Frontal cortex (tissue), 4 donors: ENCODE results near the gene EML1. TPM values are rescaled to one million over a fixed set of nuclear protein-coding genes. Genes with fewer than 3 reads are reported as not detected.

ENCODE experiments used
- DNase-seq, 2 donors: peaks; one replicate each; pipeline ENCODE4 v3.0.0; 2012; ENCODE audit warnings: low spot score in 2 of 2
- FAIRE-seq: peaks from 2 replicates; lab custom pipeline; 2012; peaks lifted over from hg19 to GRCh38; lab: Jason Lieb, UNC
- total RNA-seq: library from RNA; depleted of rRNA; stranded (reverse); fragments of >200 nt; gene quantifications from one replicate; pipeline ENCODE4 v1.2.3, GENCODE V29; 2014
- donor health status: control.
- donor health status: control.
- donor health status: control.

EML1 gene
- total RNA-seq, 1 donor from 2014 or later, result 116 TPM

DNA sequence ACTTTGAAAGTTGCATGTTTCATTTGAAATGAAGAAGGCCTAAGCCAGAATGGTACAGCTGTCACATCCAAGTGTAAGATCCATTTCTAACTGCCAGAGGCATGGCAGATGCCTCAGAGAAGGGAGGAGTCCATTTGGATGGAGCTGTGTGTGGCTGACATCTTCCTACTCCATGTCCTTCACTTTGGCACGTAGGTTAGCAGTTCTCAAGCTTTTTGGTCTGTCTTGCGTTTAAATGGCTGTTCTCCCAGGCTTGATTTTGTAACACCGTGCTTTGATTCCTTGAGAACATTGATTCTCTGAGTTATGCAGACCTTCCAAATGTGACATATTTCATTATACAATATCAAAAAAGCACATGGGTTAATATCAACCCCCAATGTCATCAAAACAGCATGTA is 23.4 kb downstream of the EML1 start:
- no peak for FAIRE-seq
- DNase-seq, result no peak

DNA sequence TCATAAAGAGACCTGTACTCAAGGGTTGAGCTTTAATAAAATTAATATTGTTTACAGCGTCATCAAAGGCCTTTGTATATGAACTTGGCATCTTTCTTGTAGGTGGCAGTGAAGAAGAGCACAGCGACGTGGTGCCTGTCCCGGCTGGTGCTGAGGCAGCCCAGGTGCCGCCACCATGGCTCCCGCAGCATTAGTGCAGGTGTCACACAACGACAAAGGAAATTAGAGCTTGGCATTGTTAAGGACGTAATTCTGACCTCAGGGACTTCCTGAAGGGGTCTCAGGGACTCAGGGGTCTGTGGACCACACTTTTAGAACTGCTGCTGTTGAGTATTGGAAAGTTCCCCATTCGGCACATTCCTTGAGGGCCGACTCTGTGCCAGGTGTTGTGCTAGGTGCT is 24.1 kb downstream of the EML1 start:
- FAIRE-seq (no peak), DNase-seq (no peak)

DNA sequence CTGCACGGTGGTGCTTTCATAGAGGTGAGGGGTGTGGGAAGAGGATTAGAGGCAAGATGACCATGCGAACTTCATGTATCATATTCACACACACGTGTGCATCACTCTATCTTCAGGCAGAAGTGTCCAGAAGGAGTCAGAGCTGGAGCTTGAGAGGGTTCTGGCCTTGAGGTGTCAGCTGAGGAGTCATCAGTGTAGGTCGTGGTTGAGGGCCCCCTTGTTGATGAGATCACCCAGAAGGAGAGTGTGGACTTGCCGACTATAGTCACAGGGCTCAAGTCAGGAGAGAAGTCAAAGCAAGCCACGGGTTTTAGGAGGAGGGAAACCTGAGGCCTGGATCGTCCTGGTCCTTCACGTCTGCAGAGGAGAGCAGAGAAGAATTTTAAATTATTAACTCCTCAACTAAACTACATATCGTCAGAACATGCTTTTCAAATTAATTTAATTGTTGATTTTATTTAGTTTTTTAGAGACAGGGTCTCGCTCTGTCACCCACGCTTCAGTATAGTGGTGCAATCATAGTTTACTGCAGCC is 25.4 kb downstream of the EML1 start:
- no peak for FAIRE-seq
- DNase-seq, result no peak

DNA sequence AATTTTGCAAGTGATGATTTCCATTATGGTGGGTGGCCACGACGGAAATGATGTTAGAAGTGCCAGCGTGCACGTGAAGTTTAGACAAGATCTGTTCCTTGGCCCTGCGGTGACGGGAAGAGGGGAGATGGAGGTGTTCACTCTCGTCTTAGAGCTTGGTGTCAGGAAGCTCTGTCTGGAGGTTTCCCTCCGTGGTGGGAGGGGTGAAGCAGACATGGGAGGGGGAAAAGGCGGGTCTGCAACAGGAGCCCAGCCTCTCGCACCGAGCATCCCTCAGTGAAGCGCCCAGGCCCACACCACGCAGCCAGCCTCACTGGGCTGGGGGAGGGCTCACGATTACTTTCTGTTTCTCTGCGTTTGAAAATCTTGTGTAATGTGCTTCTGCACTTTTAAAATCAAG is 26.3 kb downstream of the EML1 start:
- no peak for FAIRE-seq
- no peak for DNase-seq

DNA sequence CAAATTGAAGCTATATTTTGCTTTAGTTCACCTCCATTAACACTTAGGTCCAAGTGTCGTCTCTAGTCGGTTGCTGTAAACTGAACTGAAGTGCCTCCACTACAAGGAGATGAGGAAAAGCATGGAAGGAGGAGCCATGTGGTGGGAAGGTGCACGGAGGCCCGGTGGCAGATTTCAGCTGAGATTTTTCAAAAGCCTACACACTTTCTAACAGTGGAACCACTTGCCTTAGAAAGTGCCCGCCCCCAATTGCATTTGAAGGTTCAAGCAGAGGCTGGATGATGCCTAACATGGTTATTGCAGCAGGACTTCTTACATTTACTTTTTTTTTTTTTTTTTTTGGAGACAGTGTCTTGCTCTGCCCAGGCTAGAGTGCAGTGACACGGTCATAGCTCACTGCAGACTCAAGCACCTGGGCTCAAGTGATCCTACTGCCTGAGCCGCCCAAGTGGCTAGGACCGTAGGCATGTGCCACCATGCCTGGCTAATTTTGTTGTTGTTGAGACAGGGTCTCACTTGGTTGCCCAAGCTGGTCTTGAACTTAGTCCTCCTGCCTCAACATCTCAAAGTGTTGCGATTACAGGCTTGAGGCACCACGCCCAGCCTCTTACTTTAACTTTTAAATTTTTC is 27.6 kb downstream of the EML1 start:
- FAIRE-seq (no peak), DNase-seq (no peak)

DNA sequence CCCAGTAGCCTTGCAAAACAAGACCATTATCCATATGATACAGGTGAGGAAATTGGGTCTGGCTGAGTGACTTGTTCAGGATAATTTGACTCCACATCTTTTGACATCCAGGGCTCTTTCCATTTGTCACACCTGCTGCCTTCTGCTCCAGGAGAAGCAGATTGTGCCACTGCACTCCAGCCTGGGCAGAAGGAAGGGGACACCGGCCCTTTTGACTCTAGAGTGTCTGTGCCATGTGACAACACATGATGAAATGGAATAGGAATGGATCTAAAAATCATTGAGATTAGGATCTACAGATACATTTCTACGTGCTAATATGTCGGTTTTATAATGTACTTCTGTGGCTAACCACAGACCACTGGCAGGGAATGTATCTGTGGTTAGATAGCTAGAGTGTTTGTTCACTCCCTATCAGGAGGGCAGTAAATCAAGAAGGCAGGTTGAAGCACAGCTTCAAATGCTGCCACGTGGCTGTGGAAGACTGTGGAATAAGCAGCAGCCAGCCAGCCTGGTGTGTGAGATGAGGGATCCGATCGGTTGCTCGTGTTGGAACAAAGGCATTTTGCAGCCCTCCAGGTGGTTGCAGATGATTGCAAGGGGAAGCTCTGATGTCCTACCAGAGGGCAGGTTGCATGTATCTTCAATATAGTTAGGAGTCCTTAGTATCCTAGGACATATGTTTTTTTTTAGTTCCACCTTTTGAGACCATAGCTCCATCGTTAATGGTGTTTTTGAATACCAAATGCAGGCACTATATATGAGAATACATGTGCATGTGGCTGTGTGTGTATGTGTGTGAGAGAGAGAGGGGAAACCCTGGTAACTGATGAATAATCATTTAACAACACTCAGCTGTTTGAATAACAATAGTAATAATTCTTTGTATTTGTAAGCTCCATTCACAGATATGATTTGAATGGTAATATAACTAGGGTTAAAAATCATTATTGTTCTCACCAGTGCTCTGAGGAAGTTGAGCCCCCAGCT is 28.6 kb downstream of the EML1 start:
- DNase-seq, result no peak
- no peak for FAIRE-seq

DNA sequence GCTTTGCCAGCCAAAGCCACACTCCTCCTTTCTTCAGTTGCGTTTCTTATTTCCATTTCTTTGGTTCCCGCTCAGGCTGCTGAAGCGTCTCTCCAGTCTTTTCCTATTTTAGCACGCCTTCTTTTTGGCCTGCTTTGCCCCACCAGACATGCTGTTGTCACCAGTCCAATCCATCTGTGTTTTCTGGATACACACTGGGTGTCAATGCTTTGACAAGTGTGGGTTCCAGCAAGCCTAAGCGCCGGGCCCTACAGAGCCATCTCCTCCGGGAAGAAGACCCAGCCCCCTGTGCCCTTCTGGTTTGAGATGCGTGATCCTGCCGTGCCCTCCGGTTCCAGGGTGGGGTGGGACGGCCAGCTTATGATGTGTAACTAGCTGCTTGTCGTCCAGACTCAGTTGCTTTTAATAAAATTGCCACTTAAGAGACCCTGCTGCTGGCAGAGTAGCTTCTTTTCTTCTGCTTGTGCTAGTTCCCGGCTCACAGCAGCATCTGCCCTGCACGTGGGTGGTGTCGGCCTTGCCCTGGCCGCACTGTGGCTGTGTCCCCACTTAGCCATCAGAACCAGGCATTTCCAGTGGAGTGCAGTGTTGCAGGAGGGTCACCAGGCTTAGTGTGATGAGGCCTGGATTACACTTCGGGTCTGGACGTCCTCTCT is 29.7 kb downstream of the EML1 start:
- FAIRE-seq, result no peak

DNA sequence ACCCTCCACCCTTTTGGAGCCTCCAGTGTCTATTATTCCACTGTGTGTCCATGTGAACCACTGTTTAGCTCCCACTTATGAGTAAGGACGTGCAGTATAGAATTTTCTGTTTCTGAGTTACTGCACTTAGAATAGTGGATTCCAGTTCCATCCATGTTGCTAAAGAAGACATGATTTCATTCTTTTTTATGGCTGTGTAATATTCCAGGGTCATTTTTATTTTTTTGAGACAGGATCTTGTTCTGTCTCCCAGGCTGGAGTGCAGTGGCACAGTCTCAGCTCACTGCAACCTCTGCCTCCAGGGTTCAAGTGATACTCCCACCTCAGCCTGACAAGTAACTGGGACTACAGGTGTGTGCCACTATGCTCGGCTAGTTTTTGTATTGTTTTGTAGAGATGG is 31.6 kb downstream of the EML1 start:
- FAIRE-seq (no peak), DNase-seq (no peak)

More for the DNA sequence above, 29.7 kb downstream of the EML1 start:
- no peak for DNase-seq

DNA sequence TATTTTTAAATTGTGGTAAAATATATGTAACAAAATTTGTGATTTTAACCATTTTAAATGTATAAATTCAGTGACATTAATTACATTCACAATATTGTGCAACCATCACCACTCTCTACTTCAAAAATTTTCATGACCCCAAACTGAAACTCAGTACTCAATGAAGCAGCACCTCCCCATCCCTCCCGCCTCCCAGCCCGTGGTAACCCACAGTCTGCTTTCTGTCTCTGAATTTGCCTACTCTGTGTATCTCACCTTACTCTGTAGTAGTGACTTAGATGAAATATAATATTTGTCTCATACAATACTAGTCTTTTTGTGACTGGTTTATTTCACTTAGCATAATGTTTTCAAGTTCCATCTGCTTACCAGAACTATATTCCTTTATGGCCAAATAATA is 36.2 kb downstream of the EML1 start:
- no peak for DNase-seq
- no peak for FAIRE-seq

DNA sequence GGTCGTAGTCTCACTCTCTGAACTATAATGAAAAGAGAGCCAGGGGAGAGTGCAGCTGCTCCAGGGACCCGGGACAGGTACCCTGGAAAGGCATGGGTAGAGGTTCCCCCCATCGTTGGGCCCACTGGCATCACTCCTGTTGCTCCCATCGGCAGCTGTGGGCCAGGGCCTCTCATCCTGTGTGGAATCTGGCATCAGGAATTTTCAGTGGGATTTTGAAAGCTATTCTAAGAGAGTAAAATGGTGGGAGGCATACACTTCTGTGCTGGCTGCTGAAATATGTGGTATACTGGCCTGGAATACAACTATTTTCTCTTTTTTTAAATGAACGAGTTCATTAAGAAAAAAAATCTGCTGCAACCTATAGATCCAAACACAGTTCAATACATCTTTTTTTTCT is 38.1 kb downstream of the EML1 start:
- DNase-seq (no peak), FAIRE-seq (no peak)

DNA sequence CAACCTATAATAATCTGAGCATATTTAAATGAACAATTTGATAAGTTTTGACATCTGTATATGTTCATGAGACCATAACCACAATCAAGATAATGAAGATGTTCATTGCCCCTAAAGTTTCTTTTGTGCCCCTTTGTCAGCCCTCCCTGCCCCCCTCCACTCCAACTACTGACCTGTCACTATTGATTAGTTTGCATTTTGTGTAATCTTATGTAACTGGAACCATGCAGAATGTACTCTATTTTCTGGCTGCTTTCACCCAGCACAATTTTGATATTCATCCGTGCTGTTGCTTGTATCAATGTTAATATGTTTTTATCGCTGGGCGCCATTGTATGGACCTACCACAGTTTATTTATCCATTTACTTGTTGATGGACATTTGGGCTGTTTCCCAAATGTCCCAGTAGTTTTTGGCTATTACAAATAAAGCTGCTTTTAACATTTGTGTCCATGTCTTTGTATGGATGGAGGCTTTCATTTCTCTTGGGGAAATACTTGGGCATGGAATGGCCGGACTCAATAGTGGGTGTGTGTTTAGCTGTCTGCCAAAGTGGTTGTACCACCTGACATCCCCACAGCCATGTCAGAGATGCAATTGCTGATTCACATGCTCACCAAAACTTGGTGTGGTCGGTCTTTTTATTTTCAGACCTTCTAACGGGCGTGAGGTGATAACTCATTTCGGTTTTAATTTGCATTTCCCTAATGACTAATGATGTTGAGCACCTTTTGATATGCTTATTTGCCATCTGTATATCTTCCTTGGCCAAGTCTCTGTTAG is 38.9 kb downstream of the EML1 start:
- FAIRE-seq (no peak), DNase-seq (no peak)

DNA sequence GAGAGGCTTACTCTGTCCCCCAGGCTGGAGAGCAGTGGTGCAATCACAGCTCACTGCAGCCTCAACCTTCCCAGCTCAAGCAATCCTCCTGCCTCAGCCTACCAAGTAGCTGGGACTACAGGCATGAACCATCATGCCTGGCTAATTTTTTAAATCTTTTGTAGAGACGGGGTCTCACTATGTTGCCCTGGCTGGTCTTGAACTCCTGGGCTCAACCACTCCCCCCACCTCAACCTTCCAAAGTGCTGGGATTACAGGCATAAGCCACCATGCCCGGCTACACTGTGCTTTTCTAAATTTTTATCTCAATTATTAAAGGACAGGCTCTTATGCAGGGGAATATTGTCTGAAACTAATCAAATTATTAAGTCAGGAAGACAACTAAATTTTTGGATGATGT is 44.6 kb downstream of the EML1 start:
- DNase-seq (no peak), FAIRE-seq (no peak)

DNA sequence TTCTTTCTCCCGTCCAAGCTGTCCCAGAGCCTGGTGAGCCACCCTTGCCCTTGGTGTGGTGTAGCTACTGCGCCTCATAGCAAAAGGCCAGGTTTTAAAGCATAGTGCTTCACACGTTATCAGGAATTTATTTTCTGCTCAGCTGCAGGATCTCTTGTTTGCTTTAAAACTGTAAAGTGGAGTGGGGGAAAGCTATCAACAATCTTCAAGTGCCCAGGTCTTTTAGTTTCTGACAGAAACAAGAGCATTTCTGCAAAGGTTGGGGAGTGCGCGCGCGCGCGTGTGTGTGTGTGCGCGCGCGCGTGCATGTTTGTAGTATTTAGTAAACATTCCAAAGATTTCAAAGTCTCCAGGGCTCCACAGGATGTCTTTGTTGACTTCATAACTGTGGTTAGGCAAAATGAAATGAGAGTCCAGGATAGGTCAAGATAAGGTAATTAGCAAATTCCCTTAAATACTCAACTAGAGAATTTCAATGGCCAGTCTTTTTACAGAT is 45.5 kb downstream of the EML1 start:
- FAIRE-seq (no peak), DNase-seq (no peak)

DNA sequence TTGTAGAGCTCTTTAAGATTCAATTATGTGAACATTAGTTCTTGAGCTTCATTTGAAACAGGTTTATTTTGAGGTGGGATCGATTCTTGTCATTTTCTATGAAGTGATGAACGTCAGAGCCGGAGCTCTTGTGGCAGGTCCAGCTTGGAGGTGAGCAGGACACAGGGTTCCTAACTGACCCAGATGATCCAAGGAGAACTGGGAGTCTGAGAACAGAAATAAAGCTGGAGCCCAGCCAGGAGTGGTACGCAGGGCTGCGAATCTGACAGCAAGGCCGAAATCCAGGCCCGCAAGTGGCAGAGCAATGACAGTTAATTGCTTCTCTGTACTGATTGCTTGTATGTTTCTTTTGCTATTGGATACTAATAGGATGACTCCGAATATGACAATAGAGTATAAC is 46.5 kb downstream of the EML1 start:
- DNase-seq (no peak), FAIRE-seq (no peak)

DNA sequence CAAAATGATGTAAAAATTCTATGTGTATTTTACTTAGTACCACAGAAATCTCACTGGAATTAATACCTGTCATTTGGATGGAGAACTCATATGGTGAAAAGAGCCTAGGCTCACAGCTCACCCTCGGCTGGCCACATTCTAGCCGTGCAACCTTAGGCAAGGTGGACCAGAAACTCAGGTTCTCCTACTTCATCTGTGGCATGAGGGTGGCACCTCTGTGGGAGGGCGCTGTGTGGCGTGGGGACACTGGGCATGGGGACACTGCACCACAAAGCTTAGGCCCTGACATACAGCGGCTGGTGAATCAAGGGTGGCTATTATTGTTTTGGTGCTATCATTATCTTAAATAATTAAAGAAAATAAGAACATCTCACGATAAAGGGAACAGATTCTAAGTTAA is 47.1 kb downstream of the EML1 start:
- DNase-seq (no peak), FAIRE-seq (no peak)

DNA sequence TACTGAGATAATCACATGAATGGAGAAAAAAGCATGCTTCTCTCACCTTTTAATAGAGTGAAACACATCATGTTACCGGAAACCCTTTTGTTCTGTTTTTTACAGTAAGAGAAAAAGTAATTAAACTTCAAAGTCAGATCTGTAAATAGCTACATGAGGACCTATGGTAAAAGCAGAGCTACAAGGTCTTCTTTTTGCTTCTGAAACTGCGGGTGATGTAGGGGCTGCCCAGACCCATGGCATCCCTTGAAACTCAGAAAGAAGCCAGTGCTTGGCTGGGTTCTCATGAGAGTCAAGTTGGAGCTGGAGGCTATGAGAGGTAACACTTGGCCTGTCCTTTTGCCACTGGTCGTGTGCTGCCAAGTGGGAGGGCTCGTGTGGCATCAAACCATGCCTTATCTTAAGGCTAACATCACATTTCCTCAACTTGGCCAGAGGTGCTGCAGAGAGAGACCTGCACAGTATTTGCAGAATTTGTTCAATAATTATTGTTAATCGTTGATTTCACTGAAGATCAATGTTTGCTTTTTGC is 47.6 kb downstream of the EML1 start:
- no peak for FAIRE-seq
- no peak for DNase-seq

DNA sequence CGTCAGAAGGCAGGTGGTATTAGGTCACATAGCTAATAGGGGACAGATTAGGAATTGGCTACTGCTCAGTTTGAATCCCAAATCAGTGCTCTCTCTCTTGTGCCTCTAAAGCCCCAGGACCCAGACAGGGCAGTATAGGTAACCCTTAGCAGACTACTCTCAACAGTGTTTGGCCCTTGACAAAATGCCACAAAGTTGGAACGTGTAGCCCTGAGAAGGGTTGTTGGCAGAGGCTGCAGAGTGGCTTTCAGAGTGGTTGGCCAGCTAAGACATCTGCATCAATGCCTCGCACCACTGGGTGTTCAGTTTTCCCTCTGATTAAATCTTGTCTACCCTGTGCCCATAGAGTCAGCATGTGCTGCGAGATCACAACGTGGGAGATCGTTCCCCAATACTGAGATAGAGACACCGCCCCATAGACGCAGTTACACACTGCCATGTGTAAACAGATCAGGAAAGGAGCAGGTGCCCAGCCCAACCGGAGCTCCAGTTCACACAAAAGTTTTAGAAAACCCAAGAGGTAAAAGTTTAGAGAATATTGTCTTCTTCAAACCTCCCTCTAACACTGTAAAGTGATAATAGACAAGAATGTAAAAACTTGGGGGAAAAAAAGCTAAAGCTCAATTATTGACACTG is 48.3 kb downstream of the EML1 start:
- FAIRE-seq, result no peak
- DNase-seq, result no peak

DNA sequence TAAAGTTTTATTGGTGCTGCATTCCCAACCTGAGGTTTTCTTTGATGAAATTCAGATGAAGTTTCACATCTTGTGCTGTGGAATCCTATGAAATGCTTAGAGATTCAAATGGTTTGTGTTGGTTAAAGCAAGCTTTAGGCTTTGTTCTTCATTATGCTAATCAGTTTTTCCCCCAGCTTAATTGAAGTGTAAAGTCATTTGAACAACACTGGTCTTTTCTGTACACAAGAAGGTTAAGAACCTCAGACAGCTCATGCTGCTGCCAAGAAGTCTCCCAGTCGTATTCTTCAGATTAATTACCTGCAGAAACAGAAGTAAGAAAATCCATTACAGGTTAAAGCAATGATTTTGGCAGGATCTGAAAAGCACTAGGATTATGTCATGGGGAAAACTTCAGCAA is 48.9 kb downstream of the EML1 start:
- no peak for FAIRE-seq
- no peak for DNase-seq

DNA sequence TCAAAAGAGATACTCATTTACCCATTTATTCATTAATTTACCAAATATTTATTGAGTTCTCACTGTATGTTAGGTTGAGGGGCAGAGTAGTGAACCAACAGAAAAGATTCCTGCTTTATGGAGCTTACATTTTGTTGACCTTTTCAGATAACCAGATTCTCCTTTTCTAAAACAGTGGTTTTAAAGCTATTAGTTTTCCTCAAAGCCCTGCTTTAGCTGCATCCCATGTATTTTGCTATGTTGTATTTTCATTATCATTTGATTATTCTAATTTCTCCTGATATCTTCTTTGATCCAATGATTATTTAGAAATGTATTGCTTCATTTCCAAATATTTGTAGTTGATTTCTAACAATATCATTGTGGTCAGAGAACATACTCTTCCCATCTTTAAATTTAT is 53.6 kb downstream of the EML1 start:
- no peak for DNase-seq
- FAIRE-seq, result no peak
